Glomerular visceral epithelial cell (primary cell): ENCODE data around the gene COL18A1.

Source experiments
- DNase-seq: peaks from one replicate; pipeline ENCODE4 v3.0.0-alpha.2; 2016; ENCODE audit errors: extremely low spot score

The COL18A1 gene

DNA sequence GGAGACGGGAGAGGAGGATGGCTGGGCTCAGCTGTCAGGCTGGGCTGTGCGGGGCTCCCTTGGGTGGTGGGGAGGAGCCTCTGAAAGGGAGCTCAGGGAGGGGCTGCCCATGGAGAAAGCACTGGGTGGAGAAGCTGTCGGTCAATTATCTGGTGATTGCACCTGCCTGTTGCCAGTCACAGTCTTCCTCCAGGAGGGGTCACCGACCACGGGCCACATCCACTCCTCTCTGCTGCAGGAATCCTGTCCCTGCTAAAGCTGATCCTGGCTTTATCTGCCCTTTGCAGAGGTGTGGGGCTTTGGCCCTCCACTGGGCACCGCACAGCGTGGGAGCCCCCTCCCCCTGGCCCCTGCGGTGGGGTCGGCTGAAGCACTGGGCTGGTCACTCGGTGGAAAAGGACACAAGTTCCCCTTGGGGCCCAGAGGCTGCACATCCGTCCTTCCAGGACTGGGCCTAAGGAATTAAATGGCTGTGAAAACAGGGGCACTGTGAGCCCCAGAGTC is 21.8 kb upstream of the COL18A1 start:
- no peak for DNase-seq

GRCh38 chr21:45383615-45384201 is 21.3 kb upstream of the COL18A1 start:
- DNase-seq: no peak

GRCh38 chr21:45384656-45385548 is 20.1 kb upstream of the COL18A1 start:
- DNase-seq: no peak

DNA sequence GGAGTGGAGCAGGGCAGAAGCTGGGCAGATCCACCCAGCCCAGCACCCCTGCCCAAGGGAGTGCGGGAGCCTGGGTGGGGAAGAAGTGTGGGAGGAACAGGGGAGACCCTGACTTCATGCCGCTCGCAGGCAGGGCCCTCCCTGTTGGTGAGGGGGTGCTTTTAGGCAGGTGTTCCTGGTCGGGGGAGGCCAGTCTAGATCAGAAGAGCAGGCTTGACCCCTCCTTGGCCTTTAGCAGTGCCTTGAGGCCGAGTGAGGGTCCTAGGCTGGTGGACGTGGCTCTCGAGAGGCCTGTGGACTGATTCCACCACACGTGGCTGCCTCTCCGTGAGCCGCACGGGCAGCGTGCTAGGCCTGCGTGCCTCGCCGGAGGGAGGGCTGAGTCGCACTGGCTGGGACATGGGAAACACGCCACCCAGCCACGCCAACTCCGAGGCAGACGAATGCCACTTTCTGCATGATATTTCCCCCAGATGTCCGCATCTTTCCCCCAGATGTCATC is 19.4 kb upstream of the COL18A1 start:
- DNase-seq: no peak

DNA sequence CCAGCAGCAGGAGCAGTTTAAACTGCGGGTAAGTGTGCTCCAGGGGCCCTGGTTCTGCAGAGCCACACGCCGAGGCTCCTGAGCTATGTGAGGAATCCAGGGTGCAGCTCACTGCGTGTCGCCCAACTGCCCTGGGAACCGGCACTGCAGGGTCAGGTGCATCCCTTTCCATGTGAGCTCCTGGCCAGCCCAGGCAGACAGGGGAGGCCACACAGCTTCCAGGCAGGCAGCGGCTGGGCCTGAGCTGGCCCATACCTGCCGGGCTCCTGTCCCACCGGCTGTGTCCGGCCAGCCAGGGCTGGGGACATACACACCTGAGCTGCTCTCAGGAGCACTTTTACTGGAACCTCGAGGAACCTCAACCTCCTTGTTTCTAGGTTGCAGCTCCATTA is 18.6 kb upstream of the COL18A1 start:
- DNase-seq: no peak

DNA sequence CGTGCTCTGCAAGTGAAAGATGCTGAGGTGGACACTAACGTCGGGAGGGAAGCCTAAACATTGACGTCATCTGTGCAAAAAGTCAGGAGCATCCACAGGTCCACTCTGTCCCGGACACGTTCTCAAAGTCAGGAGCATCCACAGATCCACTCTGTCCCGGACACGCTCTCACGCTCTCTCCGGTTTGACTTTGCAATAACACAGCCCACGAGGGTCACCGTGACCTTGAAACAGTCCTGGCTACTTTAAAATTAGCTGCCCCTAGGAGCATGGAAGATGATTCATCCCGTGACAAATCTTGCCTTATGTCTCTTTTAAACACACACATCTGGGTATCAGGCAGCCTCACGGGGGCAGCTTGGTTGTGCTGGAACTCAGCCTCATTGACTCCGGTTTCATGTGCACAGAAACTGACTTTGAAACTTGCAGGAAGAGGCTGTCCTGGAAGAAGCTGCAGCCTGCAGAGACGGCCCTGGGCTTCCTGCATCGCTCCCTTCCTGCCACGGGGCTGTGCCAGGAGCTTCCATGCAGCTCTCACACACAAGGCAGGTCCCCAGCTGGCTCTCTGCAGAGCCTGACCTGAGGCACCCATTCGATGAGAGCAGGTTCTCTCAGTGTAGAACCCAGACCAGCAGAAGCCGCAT is 18.1 kb upstream of the COL18A1 start:
- DNase-seq: peak; percentile 83

- DNase-seq: no peak
Measured at GRCh38 chr21:45387506-45387905, 17.5 kb upstream of the COL18A1 start.

- DNase-seq: no peak
Measured at GRCh38 chr21:45388011-45388521, 16.9 kb upstream of the COL18A1 start.

- no peak for DNase-seq
Measured at GRCh38 chr21:45388611-45389296, 16.2 kb upstream of the COL18A1 start.

DNA sequence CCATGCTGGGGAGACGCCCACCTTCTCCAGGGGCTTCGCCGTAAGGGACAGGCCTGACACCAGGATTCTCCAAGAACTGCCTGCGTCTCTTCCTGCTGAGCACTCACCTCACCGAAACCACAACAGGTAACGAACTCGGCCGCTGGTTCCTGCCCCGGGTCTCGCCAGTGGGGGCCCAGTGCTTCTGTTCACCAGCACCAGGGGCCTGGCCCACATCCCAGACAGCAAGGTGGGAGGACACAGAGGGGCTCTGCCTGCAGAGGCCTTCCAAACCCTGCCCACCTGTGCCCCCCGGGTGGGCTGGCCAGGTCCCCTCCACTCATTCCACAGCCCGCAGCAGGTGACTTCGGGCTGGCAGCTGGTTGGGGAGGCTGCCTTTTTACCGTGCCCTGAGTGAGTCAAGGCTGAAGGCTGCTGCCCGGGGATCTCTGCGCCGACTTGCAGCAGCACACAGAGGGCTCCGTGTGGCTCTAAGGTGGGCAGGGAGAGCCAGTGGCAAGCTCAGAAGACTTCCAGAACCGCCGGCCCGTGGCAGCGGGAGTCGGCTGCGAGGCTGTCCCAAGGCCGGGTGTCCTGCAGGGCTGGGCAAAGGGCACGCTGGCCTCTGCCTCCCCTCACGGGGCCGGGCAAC is 14.7 kb upstream of the COL18A1 start:
- DNase-seq: no peak

- DNase-seq: no peak
Measured at GRCh38 chr21:45390831-45391742, 13.9 kb upstream of the COL18A1 start.

- DNase-seq: no peak
Measured at GRCh38 chr21:45391743-45392572, 13.0 kb upstream of the COL18A1 start.

DNA sequence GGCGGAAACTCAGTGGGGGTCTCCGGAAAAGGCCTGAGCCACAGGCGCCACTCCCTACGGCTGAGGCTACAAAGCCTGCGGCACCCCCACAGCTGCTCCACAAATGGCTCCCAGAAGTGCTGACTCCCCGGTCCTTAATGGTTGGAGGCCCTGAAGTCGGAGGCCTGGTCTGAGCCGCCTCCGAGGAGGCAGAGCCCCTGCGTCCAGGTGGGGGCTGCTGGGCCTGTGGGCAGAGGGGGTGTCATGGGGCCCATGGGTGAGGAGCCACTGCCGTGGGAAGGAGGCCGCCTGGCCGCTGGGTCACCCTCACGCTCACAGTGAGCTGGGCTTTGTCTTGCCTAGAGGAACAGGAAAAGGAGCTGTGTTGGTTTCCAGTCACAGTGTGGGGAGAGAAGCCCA is 12.4 kb upstream of the COL18A1 start:
- DNase-seq: no peak

- DNase-seq: no peak
Measured at GRCh38 chr21:45393021-45393420, 11.9 kb upstream of the COL18A1 start.

DNA sequence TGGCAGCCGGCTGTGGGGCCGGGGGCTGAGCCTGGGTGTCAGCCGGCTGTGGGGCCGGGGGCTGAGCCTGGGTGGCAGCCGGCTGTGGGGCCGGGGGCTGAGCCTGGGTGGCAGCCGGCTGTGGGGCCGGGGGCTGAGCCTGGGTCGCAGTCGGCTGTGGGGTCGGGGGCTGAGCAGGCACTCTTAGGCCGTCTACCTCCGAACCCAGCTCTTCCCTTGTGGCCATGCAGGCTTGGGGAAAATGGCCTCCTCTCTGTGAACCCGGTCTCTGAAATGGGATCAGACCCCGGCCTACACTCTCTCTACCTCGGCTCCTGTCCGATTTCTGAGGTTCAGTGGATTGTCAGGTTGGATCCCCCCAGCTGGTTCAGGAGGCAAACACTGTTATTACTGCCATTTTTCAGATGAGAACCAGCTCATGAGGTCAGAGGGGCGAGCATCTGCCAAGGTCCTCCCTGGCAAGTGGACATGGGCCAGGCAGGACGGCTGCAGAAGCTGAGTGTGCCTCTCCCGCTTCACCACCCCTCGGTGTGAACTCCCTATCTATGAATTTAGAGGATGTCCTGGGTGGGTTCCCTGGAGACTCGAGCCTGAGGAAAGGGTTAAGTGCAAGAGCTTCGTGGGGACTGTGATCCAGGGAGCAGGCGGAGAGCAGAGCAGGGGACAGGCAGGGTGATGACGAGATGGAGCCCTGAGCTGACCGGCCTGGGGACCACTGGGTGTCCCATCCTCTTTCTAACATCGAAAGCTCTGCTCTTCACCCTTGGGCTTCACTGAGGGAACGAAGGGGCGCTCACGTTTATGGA is 10.9 kb upstream of the COL18A1 start:
- DNase-seq: no peak

DNA sequence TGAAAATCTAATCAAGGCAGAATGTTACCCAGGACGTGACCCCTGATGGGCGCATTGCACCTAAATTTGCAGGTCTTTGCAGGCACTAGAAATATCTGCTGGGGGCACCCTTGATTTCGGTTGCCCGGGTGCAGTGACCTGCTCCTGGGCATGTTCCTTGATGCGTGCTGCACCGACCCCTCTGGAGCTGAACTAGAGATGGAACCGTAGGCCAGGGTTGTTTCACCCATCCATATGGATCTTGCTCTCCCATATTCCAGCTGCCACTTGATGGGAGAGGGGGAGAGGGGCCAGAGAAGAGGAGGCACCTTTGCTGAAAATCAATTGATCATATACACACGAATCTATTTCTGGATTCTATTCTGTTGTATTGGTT is 8.4 kb upstream of the COL18A1 start:
- no peak for DNase-seq

- DNase-seq: no peak
Measured at GRCh38 chr21:45397381-45397780, 7.6 kb upstream of the COL18A1 start.

GRCh38 chr21:45401054-45401518 is 3.9 kb upstream of the COL18A1 start:
- DNase-seq: no peak
